Measurements from ENCODE around the gene TMEM223. TPM values are rescaled to one million over a fixed set of nuclear protein-coding genes. Genes with fewer than 3 reads are reported as not detected.

Gene TMEM223
- total RNA-seq, 1 donor from 2014 or later: 13.0 TPM

- no peak for TF ChIP-seq CTCF (IDR thresholded peaks at IDR 0.05)
- Mint-ChIP-seq H3K9me3 (no peaks in the 10 kb centered on the region), H3K4me1 (peaks cover 3% of the 10 kb centered on the region), H3K36me3 (ENCODE audit: low read depth) (peaks cover 79% of the 10 kb centered on the region), H3K4me3 (no peak overlapping the region), H3K27ac (no peak overlapping the region), H3K27me3 (no peaks in the 10 kb centered on the region)
- ATAC-seq (ENCODE audit: low read depth) (no peak), DNase-seq (no peak)
- ChIA-PET CTCF (no interaction called here), POLR2A (interaction anchor here (0.5 to 1.5 kb wide), 7 partner anchors 11 to 1064 kb away, joined by 3 to 5 read pairs (median 4); partner anchors contain the start of gene TMEM179B)
- intact Hi-C loops (cut with micrococcal nuclease): no loop called here
Measured at GRCh38 chr11:62823677-62824076, 31.9 kb upstream of the TMEM223 start.

- H3K36me3 Mint-ChIP-seq (ENCODE audit: low read depth): peaks cover 58% of the 10 kb centered on the region
- H3K4me3 Mint-ChIP-seq: no peak overlapping the region
- no peaks in the 10 kb centered on the region for H3K27me3 Mint-ChIP-seq
- no peaks in the 10 kb centered on the region for H3K4me1 Mint-ChIP-seq
- ChIA-PET CTCF (no interaction called here), POLR2A (interaction anchor here (1.0 to 1.4 kb wide), 4 partner anchors 12 to 64 kb away, joined by 3 to 14 read pairs (median 7); partner anchors contain the start of genes SLC3A2 and STX5)
- H3K9me3 Mint-ChIP-seq: no peaks in the 10 kb centered on the region
- intact Hi-C loops (cut with micrococcal nuclease): no loop called here
- H3K27ac Mint-ChIP-seq: no peak overlapping the region
- ATAC-seq (ENCODE audit: low read depth) (no peak), DNase-seq (no peak)
- no peak for TF ChIP-seq CTCF (IDR thresholded peaks at IDR 0.05)
Measured at GRCh38 chr11:62817129-62817528, 25.3 kb upstream of the TMEM223 start.

GRCh38 chr11:62816557-62816956 is 24.8 kb upstream of the TMEM223 start:
- H3K27me3 Mint-ChIP-seq: no peaks in the 10 kb centered on the region
- POLR2A ChIA-PET: interaction anchor here (0.6 to 1.4 kb wide), 12 partner anchors 12 to 997 kb away, joined by 3 to 14 read pairs (median 5); partner anchors contain the start of genes SLC3A2, STX5, TMEM179B and WDR74
- DNase-seq (no peak), ATAC-seq (ENCODE audit: low read depth) (no peak)
- CTCF ChIA-PET: no interaction called here
- peaks cover 56% of the 10 kb centered on the region for H3K36me3 Mint-ChIP-seq (ENCODE audit: low read depth)
- H3K9me3 Mint-ChIP-seq: no peaks in the 10 kb centered on the region
- H3K4me1 Mint-ChIP-seq: no peaks in the 10 kb centered on the region
- no peak for TF ChIP-seq CTCF (IDR thresholded peaks at IDR 0.05)
- intact Hi-C loops (cut with micrococcal nuclease): no loop called here
- H3K4me3 Mint-ChIP-seq: no peak overlapping the region
- H3K27ac Mint-ChIP-seq: no peak overlapping the region

GRCh38 chr11:62811659-62812058 is 19.9 kb upstream of the TMEM223 start:
- H3K27me3 Mint-ChIP-seq: no peaks in the 10 kb centered on the region
- H3K27ac Mint-ChIP-seq: no peak overlapping the region
- H3K36me3 Mint-ChIP-seq (ENCODE audit: low read depth): peaks cover 27% of the 10 kb centered on the region
- TF ChIP-seq CTCF (IDR thresholded peaks at IDR 0.05): no peak
- DNase-seq: no peak
- CTCF ChIA-PET: no interaction called here
- peaks cover 2% of the 10 kb centered on the region for H3K4me1 Mint-ChIP-seq
- POLR2A ChIA-PET: interaction anchor here (0.7 to 3.3 kb wide), 4 partner anchors 20 to 105 kb away, joined by 3 to 16 read pairs (median 6); partner anchors contain the start of gene STX5
- H3K9me3 Mint-ChIP-seq: no peaks in the 10 kb centered on the region
- intact Hi-C loops (cut with micrococcal nuclease): no loop called here
- no peak overlapping the region for H3K4me3 Mint-ChIP-seq
- ATAC-seq (ENCODE audit: low read depth): no peak

- no peak for TF ChIP-seq CTCF (IDR thresholded peaks at IDR 0.05)
- peaks cover 20% of the 10 kb centered on the region for H3K36me3 Mint-ChIP-seq (ENCODE audit: low read depth)
- ATAC-seq (ENCODE audit: low read depth) (no peak), DNase-seq (no peak)
- H3K27me3 Mint-ChIP-seq: no peaks in the 10 kb centered on the region
- H3K9me3 Mint-ChIP-seq: no peaks in the 10 kb centered on the region
- H3K4me1 Mint-ChIP-seq: peaks cover 10% of the 10 kb centered on the region
- POLR2A ChIA-PET: interaction anchor here (0.5 to 3.3 kb wide), 2 partner anchors 21 to 54 kb away, joined by 3 to 16 read pairs; partner anchors contain the start of gene STX5
- CTCF ChIA-PET: no interaction called here
- H3K27ac Mint-ChIP-seq: peak overlapping the region; percentile 26
- no peak overlapping the region for H3K4me3 Mint-ChIP-seq
- intact Hi-C loops (cut with micrococcal nuclease): no loop called here
Measured at GRCh38 chr11:62810748-62811147, 18.9 kb upstream of the TMEM223 start.

Measured in activated B cell treated with CpG ODN at 0.5 μM for 24 hours (primary cell).